SW 1271 (cell line): ENCODE results near the gene KLHL17.
"Not testable (repeated sequence)": the region's sequence is repeated elsewhere in the genome, so short reads cannot be mapped to it uniquely, and the experiment has no call there.

Experiments used
- DNase-seq, 2 experiments: peaks; one replicate each; lab custom pipeline; 2025; lab: John Stamatoyannopoulos, UW

KLHL17 gene

DNA sequence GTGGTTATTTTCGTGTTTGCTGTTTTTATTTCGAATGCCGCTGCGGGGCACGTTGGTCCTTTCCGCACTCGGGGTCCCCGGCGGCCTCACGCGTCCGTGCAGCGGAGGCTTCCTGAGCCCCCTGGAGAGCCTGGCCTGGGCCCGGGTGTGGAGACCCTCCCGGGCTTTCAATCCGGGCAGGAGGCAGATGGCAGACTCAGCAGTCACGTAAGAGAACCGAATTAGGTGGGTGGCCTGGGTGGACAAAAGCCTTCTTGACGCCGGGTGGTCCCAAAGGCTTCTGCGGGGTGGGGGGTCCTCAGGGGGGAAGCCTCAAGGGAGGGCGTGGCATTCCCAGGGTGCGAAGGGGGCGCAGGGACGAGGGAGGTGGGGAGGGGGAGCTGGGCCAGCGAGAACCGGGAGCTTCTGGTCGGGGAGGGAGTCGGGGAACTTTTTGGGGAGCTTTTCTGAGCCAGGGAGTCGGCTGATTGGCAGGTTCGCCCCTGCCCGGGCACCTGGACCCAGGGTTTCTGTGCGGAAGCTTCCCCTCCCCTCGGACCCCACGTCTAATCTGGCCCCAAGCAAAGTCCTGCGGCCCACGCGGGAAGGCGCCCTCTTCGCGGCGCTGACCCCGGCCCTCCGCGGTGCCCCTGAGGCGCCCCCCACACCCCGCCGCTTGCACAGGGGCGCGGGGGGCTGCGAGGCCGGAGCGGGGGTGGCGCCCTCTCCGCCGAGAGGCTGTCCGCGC lies 40.8 kb downstream of the KLHL17 start:
- DNase-seq = no peak

DNA sequence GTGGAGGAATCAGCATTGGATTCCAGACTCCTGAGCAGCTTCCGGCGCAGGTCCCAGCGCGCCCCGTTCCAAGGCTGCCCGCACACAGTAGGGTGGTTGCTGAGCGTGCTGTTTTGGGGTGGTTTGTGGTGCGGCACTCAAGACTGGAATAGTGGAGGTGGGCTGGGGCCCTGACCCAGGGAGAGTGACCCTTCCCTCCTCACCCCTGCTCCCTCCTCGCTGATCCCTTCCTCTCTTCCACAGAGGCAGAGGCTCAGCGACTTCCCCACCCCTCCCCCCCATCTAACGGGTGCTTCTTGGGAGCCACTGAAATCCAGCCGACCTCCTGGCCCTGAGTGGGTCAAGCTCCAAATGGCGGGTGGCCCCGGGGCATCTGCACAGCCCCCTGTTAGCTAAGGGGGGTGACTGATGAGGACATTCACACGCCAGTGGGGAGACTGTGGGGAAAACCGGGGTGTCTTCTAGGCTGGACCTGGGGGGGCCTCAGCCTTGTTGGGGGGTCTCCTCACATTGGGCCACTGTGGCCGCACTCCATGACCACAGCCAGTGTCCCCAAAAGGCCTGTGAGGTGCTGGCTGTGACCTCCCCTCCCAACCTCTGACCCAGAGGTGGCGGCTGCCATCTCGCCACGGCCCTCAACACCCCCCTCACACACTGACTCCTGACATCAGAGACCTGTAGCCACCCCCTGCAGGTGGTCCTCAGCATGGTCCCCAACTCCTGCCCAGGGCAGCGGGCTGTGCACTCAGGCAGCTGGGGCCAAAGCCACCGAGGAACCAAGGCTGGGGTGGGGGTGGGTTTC lies 43.4 kb downstream of the KLHL17 start:
- no peak for DNase-seq

DNA sequence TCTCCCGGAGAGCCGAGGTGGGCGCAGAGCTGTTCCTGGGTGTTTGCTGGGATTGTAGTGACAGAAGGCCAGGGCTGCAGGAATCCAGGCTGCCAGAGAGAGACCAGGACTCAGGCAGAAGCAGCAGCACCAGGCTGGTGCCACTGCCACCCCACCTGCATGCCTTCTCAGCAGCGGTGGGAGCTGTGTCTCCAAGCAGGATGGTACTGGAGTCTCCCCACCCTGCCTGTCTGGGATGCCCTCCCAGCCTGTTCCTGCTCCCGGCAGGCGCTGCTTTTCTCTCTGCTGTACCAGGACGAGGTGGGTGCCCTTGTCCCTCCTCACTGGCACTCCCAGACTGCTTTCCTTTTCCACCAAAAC lies 44.0 kb downstream of the KLHL17 start:
- DNase-seq = no peak

DNA sequence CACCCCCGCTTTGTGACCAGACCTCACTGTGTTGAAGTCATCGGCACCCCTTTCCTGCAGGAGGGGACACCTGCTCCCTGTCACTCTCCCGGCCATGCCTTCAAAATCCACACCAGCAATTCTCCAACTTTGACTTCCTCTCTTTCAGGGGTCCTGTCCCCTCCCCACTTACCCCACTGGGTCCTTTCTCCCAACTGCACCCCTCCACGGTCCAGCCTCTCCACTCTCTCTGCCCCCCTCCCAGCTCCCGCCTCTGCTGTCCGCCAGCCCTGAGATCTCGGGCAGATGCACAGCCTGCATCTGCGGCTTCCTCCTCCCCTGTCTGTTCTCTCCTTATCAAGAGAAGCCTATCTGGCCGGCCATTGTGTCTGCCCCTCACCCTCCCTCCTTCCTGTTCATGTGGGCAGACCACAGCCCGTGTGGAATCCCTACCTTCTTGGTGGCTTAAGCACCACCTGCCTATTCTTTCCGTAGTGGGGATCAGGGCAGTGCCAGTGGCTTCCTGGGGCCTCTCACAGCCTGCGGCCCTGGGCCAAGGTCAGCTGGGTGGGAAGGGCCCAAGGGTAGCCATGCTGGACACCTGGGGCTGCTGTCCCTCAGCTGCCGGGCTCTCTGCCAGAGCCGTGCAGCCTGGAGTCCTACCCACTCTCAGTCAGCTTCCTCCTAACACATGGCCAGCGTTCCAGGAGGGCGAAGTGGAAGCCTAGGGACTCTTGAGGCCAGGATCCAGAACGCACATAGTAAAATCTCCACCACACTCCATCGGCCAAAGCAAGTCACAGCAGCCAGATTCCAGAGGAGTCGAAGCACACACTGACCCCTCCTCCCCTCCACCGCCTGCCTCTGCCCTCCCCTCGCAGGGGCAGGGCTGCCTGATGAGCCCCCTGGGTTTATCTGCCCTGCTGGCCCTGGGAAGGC lies 44.7 kb downstream of the KLHL17 start:
- DNase-seq = no peak

DNA sequence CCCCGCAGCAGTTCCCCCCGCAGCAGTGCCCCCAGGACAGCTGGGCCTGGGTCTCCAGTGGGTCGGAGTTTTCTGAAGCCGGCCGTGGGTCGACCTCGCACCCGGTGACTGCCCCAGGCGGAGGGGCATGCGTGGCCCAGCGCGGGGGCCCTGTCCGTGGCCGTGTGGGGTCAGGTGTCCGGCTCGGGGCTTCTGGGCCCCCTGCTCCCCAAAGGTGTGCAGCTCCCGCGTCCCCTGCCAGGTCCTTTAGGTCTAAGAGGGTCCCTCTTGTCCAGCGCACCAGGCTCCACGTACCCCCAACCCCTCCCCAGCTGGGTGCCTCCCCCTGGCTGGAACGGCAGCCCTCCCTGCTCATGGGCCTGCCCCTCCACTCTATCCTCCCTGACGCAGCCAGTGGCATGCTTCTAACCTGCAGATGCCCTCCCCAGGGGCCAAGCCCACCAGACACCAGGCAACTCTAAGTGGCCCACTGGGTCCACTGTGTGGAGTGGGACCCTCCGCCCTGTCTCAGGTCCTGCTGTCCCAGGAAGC lies 45.5 kb downstream of the KLHL17 start:
- no peak for DNase-seq

DNA sequence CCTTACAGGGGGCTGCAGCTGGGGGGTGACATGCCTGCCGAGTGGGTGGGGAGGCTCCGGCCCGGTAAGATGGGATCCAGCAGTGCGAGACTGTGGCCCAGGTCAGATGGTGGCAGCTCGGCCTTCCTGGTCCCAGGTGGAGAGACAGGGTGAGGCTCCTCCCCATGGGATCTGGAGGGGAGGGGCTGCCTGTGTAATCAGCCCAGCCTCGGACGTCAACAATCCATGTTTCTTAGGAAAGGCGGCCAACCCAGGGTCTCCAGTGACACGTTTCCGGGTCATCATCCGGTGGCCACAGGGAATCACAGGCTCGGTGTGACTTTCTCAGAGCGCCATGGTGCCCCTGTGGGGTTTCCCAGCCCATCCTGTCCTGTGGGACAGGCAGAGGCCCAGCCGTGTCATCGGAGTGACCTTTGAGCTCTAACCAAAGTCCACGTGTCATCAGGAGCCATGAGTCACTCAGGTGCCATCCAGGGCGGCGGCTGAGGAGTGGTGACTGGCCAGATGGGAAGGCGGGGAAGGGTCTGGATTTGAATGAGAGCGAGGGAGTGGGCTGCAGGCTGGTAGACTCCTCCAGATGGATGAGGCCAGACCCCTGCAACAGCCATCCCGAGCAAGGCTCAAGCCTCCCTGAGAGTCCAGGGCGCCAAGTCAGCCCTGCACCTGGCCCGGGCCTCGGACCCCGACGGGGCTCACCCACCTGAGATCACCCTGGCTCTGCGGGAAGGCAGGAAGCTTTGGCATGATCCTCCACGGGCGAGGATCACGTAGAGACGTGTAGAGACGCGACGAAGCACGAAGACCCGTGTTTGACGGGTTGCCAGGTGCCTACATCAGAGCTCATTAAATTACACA lies 46.1 kb downstream of the KLHL17 start:
- DNase-seq = no peak

DNA sequence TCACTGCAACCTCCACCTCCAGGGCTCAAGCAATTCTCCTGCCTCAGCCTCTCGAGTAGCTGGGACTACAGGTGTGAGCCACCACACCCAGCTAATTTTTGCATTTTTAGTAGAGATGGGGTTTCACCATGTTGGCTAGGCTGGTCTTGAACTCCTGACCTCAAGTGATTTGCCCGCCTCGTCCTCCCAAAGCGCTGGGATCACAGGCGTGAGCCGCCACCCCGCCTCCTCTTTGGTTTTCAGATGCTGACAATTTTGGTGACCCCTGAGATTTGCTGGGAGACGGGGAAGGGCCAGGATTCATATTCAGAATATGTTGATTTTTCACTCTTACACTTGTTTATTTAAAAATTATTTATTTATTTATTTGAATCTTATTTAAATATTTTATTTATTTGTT lies 49.7 kb downstream of the KLHL17 start:
- DNase-seq = not testable (repeated sequence)

DNA sequence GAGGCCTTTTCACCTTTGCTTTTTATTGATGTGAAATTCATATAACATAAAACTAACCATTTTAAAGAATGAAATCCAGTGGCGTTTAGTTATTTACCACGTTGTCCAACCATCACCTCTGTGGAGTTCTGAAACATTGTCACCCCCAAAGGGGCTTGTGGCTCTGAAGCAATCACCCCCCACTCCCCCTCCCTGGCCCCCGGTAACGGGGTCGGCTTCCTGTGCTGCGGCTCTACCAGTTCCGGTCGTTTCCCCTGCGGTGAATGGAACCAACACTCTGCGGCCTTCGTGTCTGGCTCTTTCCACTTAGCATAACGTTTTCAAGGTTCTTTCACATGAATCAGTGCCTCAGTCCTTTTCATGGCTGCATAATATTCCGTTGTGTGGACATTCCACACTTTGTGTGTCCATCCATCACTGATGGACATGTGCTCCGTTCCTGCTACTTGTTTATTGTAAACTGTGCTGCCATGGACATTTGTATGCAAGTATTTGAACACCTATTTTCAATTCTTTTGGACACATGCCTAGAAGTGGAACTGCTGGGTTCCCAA lies 51.1 kb downstream of the KLHL17 start:
- DNase-seq = no peak

DNA sequence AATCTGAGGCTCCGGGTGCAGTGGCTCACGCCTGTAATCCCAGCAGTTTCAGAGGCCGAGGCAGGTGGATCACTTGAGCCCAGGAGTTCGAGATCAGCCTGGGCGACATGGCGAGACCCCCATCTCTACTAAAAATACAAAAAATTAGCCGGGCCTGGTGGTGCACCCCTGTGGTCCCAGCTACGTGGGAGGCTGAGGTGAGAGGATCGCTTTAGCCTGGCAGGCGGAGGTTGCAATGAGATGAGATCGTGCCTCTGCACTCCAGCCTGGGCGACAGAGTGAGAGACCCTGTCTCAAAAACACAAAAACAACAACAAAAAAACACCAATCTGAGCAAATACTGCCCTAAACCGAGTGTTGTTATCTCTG lies 52.3 kb downstream of the KLHL17 start:
- not testable (repeated sequence) for DNase-seq

DNA sequence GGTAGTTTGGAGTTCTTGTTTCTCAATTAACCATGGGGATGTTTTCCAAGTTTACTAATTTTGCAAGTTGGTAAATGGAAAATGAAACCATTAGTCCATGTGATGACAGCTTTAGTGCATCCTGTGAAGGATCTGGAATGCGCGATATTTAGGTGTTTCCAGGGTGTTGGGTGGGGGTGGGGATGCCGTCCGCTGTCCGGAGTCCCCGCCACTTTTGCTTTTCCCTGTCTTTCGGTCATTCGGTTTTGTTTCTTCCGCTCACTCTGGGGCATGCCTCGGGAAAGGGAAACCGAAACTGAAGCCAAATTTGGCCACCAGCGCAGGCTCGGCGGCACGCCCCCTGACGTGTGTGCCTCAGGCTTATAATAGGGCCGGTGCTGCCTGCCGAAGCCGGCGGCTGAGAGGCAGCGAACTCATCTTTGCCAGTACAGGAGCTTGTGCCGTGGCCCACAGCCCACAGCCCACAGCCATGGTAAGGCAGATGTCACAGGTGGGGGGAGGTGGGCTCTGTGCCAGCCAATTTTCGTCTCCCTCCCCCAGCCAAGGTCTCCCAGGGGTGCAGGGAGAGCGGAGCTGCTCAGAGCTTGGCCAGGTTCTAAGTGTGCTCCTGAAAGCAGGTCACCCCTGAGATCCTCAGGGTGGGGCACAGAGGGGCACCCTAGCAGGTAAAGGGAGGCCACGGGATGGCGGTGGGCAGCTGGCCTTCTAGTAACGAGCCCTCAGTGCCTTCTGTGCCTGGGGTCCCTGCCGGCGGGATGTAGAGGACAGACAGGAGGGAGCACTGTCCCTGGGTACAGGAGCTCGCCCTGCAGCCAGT lies 52.9 kb downstream of the KLHL17 start, which contains the start of gene ISG15:
ISG15 (plus strand) TSS at position 393 of the 817 bp plus-strand sequence; CDS start at position 470, 77 bp downstream.
- DNase-seq = peak in 1 of 2 experiments; percentile 82

DNA sequence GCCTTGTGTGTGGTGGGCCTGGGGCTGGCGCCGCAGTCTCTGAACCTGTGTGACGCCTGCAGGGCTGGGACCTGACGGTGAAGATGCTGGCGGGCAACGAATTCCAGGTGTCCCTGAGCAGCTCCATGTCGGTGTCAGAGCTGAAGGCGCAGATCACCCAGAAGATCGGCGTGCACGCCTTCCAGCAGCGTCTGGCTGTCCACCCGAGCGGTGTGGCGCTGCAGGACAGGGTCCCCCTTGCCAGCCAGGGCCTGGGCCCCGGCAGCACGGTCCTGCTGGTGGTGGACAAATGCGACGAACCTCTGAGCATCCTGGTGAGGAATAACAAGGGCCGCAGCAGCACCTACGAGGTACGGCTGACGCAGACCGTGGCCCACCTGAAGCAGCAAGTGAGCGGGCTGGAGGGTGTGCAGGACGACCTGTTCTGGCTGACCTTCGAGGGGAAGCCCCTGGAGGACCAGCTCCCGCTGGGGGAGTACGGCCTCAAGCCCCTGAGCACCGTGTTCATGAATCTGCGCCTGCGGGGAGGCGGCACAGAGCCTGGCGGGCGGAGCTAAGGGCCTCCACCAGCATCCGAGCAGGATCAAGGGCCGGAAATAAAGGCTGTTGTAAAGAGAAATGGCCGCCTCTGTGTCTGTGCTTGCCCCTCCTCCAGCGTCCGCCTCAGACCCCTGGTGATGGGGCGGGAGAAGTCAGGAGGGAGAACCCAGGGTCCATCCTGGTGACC lies 53.7 kb downstream of the KLHL17 start:
- peak; percentile 23 to 53 for DNase-seq

DNA sequence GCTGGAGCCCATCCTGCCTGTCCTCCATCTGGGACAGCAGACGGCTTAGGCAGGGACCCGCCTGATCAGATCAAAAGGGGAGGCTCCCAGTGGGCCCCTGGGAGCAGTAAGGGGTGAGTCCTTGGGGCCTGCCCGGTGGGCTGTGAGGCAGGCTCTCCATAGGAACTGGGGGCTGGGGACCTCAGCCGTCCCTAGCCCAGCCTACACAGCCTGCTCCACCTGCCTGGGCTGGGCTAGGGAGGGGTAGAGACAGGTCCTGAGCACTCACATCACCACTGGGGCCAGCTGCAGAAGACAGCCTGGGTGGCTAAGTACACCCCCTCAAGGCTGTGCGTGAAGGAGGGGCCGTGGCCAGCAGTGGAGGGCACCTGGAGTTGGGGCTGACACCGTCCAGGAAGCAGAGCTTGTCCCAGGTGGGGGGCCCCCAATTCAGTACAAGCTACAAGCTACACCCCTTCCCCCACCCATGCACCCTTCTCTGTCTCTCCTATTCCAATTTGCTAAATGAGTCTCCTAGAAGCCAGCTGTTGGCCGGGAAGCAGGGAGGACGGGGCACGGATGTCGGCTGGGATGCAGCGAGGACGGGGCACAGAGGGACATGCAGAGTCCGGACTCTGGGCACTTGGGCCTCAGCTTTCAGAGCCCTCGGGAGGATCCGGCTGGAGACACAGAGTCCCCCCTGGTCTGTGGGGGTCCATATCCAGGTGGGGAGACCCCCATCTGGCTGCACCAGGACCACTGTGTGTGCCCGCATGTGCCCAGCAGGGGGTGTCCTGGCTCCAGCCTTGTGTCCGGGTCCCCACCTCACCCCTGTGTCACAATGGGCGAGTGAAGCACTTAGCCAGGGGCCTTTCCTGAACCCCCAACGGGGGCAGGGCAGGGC lies 54.7 kb downstream of the KLHL17 start:
- DNase-seq = no peak
